GM15510 (cell line): ENCODE data around the gene PACRG.

Experiments
- POLR2A ChIP-seq: IDR thresholded peaks from 3 replicates; pipeline ENCODE4 v1.6.1; 2011; ENCODE audit warnings: borderline replicate concordance; ENCODE audit not compliant: insufficient read length; ENCODE audit errors: extremely low read depth

Gene PACRG

DNA sequence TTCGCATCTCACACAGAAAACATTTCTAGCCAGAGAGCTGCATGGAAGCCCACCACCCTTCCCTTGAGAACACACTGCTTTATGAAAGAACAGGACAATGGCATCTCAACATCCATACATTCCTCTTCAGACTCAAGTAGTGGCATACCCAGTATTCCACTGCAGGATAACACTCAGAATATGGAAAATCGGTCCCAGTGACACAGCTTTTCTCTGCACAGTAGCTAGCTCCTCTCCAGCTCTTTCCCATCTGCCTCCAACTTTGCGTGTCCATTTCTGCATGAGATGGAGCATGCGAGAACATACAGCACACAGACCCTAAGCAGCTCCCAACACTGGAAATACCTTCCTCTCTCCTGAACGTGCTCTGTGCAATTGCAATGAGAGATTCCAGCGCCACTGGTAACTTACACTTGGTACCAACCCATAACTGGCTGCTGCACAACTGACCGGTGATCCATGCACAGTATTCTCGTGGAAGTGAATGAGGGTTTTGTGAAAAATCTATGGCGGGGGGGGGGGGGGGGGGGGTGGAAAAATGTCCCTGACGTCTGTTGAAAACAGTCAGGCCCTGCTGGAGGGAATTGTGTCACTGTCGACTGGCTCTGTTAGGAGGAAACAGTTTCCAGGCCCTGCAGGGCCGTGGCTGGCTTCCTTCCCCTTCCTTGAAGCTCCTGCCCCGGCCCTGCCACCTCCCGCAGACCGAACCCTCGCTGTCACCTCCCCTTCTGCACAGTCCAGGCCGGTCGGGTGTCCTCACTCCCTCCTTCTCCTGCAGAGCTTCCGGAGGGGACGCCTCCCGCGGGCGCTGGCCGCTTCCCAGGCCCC lies 420.9 kb downstream of the PACRG start:
- no peak for TF ChIP-seq POLR2A

DNA sequence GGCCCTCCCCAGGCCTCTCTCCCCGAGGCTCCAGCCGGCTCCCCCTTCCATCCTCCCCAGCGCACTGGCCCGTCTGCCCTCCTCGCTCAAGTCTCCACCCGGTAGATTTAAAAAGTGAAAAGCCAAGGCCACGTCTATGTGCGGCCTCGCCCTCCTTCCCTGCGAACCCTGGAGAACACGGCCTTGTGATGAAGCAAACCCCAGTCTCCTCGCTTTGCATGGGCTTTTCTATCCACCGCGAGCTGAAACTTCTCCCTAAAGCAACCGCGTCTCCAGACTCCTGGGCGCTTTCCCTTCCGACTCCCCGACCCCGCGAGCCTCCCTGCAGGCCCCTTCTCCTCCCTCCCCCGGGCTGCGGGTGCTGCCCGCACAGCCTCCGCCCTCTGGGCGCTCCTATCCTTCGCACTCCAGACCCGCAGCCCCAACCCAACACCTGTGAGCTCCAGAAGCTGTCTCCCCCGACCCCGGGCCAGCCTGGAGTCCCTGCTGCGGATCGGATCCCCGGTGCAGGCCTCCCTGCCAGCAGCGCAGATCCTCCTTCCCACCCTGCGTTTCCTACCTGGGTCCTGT lies 421.6 kb downstream of the PACRG start:
- no peak for TF ChIP-seq POLR2A

DNA sequence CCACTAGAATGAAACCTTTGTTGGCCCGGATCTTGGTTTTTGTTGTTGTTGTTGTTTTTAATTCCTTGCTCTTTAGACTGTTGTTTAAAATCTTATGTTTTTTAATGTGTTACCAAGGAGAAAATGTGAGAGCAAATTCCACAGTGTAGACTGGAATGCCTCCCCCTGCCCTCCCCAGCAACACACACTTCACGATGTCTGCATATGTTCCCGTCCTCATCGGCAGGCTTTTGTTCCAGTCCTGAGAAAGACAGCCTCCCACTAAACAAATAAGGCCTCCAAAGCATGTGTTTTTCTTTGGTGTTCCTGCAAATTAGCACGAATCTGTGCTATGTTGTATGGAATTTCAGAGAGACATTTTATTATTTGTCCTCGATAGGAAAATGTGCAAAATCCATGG lies 423.4 kb downstream of the PACRG start:
- TF ChIP-seq POLR2A = no peak

GRCh38 chr6:163152701-163153100 lies 424.9 kb downstream of the PACRG start:
- TF ChIP-seq POLR2A = no peak

GRCh38 chr6:163159110-163159509 lies 431.3 kb downstream of the PACRG start:
- no peak for TF ChIP-seq POLR2A

DNA sequence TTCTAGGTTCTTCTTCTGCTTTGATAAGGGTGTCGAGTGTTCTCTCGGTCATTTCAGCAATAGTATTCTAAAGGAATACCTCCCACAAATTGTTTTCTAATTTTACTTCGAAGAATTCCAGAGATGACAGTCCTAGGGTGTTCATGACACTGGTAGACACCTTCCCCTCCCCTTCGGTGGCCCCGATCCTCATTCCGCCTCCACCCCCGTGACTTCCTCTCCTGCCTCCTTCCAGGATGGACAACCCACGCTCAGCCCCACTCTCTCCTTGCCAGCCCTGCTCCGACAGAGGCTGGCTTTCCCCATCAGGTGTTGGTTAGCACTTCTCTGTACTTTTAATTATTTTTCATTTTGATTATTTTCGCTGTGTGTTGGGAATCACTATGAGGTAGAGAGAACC lies 431.9 kb downstream of the PACRG start:
- no peak for TF ChIP-seq POLR2A

DNA sequence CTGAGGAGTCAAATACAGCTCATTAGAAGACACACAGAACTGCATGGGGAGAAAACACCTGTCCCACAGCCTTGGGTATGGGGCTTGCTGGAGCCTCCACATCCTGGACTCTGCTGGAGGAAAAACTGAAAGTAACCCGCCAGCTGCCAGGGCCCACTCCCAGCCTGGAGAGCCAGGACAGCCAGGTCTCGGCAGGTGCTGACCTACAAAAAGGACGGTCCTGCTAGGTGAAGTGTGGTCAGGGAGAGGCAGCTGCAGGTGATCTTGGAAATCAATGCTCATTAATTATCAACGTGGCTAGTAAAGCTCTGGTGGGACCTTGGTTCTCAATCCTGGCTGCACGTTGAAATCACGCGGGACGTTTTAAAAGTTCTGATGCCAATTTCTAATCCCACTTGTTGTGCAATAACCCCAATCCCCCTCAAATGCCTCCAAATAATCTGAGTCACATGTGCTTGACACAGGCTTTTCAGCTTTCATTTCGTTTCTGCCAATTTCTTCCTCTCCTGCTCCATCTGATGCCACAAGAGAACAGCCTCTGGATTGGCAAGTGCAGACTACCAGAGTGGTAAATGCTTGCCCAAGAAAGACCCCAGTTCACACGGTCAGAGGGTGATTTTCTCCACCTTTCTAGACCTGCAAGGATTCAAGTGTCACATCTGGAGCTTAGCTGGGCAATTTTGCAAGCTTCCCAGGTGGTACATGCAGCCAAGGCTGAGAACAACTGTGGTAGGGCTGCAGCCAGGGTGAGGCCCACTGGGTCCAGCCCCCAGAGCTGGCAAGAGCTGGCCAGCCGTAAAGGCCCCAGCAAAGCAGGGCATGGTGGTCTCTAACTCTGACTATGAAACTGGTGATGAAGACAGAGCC lies 434.5 kb downstream of the PACRG start:
- TF ChIP-seq POLR2A = no peak

GRCh38 chr6:163162874-163163213 lies 435.1 kb downstream of the PACRG start:
- TF ChIP-seq POLR2A = no peak

DNA sequence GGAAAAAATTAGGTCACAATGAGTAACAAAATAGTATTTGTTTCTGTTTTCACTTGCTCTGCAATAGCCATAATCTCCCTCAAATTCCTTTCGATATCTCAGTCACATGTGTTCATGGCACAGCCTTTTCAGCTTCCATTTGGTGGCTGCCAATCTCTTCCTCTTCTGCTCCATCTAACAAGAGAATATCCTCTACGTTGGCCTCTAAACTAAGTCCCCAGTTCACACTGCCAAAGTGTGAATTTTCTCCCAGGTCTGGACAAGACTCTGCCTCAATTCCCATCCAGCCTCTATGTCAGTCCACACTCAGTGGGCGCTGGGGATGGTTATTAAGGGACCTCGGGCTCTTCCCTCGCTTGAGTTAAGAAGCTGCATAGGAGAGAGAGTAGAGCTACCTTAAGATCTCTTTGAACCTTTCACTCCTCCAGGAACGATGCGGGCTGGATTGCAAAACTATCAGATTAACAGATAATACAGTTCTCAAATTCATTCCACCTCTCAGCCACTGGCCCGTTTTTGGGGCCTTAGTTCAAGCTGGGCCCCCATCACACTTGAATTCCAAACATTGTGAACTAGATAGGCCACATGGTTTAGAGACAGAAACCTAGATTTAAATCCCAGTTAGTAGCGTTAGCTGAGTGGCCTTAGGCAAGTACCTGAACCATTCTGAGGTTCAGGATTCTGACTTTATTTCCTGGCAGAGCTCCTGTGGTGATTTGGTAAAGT lies 436.6 kb downstream of the PACRG start:
- TF ChIP-seq POLR2A = no peak

GRCh38 chr6:163165155-163165910 lies 437.6 kb downstream of the PACRG start:
- TF ChIP-seq POLR2A = no peak

DNA sequence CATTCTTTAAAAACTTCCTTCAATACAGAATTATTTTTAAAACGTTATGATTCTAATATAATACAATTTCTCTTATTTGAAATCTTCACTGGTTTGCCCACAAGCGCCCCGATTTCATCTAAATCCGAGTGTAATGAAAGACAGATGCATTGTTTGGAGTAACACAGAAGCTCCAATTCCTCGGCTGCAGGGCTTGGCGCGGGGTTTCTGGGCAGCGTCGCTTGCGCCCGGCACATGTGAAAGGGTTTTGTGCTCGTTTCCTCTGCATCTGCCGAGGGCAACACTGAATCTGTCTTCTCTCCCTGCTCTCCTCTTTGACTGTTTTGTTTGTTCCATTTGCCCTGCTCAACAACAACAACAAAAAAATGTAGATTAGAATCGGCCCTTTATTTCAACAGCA lies 438.1 kb downstream of the PACRG start:
- TF ChIP-seq POLR2A = no peak

DNA sequence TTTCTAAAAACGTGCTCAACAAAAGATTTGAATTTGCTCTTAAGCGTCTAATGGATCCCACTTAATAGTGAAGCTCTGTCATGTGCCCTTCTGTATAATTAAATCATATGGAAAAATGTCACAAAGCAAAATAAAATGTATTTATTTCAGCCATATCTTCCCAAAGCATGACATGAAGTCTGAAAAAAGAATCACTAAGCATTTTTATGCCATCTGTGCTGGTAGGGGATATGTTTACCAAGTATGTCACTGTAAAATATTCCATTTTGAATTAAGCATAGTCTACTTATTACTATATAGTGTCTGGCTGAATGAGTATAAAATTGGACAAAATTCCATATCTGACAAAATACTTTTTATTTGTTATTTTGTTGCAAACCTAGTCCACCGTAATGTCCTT lies 438.7 kb downstream of the PACRG start:
- no peak for TF ChIP-seq POLR2A

GRCh38 chr6:163169521-163169920 lies 441.7 kb downstream of the PACRG start:
- no peak for TF ChIP-seq POLR2A

DNA sequence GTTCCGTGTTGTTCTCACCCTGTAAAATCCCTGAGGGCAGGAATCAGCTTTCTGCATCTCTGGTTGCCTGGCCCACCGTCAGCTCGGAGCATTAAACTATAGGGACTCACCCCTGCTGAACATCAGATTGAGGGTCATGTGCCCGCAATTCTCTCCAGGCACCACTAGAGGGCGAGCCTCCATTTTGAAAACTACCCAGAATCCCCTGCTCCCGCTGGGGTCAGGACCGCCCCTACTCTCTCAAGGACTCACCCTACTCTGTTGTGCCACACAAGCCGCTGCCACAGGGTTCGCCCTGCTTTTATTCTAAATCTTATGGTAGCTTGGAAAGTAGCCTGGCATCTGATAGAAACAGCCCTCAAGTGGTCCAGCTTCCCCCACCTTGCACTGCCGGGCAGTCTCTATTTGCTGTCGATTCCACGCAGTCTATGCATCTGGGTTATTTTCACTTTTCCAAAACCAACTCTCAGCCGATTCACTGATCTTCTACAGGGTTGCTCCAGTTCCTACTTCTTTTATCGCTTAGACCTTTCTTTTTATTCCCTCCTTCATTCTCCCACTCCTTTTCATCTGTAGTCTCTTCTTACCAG lies 442.6 kb downstream of the PACRG start:
- no peak for TF ChIP-seq POLR2A

GRCh38 chr6:163173741-163174140 lies 446.0 kb downstream of the PACRG start:
- TF ChIP-seq POLR2A = no peak

GRCh38 chr6:163175301-163175700 lies 447.5 kb downstream of the PACRG start:
- TF ChIP-seq POLR2A = no peak
